H1 (cell line): ENCODE results near the gene GRP. TPM values are rescaled to one million over a fixed set of nuclear protein-coding genes. Genes with fewer than 3 reads are reported as not detected.

Experiments
- CTCF ChIA-PET: fragments of 300-600 bp; sonication (Branson Sonifier 250); formaldehyde crosslinking; loops from one replicate; lab custom pipeline; 2021; ENCODE audit not compliant: partially characterized antibody; lab: Charles Lee
- POLR2A ChIA-PET: fragments of 300-600 bp; sonication (Branson Sonifier 250); formaldehyde crosslinking; loops from one replicate; lab custom pipeline; 2021; ENCODE audit warnings: inconsistent platforms; ENCODE audit not compliant: partially characterized antibody; lab: Charles Lee
- DNase-seq, 2 experiments: peaks; one replicate each; pipeline versions ENCODE4 v3.0.0 to v3.0.0-alpha.2; 2010 to 2022; ENCODE audit warnings: low spot score in 2 of 2, low read depth in 1 of 2, mixed read lengths in 1 of 2
- FAIRE-seq: peaks from 2 replicates; lab custom pipeline; 2011; peaks lifted over from hg19 to GRCh38; lab: Jason Lieb, UNC
- H2AFZ ChIP-seq: 2 replicates; pipeline ENCODE4 v1.8.1; 2012; ENCODE audit warnings: low read length, inconsistent platforms
- H2AK5ac ChIP-seq: 2 replicates; pipeline ENCODE4 v1.6.1; 2013; ENCODE audit warnings: low read depth, low read length
- H2BK120ac ChIP-seq: replicated peaks from 2 replicates; pipeline ENCODE3; 2013; ENCODE audit warnings: low read depth, low read length, inconsistent platforms
- H2BK12ac ChIP-seq: 2 replicates; pipeline ENCODE4 v1.6.1; 2013; ENCODE audit warnings: low read depth, low read length
- H2BK15ac ChIP-seq: 2 replicates; pipeline ENCODE4 v1.6.1; 2013; ENCODE audit warnings: low read length
- H2BK20ac ChIP-seq: 2 replicates; pipeline ENCODE4 v1.6.1; 2013; ENCODE audit warnings: low read length
- H2BK5ac ChIP-seq: 2 replicates; pipeline ENCODE4 v1.6.1; 2013; ENCODE audit warnings: low read depth, low read length
- H3K14ac ChIP-seq: 2 replicates; pipeline ENCODE4 v1.6.1; 2013; ENCODE audit warnings: inconsistent platforms; ENCODE audit not compliant: insufficient read length
- H3K18ac ChIP-seq: 2 replicates; pipeline ENCODE4 v1.6.1; 2013; ENCODE audit warnings: low read length; ENCODE audit errors: extremely low read depth
- H3K23ac ChIP-seq: 2 replicates; pipeline ENCODE4 v1.6.1; 2013; ENCODE audit warnings: inconsistent platforms; ENCODE audit not compliant: insufficient read length
- H3K23me2 ChIP-seq: 2 replicates; pipeline ENCODE4 v1.6.1; 2013; ENCODE audit warnings: low read depth, low read length
- H3K27ac ChIP-seq: 2 replicates; pipeline ENCODE4 v1.6.1; 2011; ENCODE audit warnings: low read depth, low read length, inconsistent platforms
- H3K27me3 ChIP-seq, 4 experiments: replicated peaks in 1 of 4; 1 replicate in 1 of 4; 2 replicates in 3 of 4; pipeline versions ENCODE4 v1.6.1 to v1.8.1; 2011 to 2013; ENCODE audit warnings: low read length in 3 of 4, mild to moderate bottlenecking in 3 of 4, inconsistent platforms in 2 of 4, mixed read lengths in 2 of 4, moderate library complexity in 1 of 4; ENCODE audit not compliant: control insufficient read depth in 3 of 4, insufficient read depth in 3 of 4; ENCODE audit errors: extremely low read depth in 1 of 4
- H3K36me3 ChIP-seq, 4 experiments: 2 replicates each; pipeline versions ENCODE4 v1.6.1 to v1.8.1; 2011 to 2013; ENCODE audit warnings: mild to moderate bottlenecking in 4 of 4, low read length in 3 of 4, moderate library complexity in 2 of 4, control low read depth in 1 of 4, inconsistent platforms in 1 of 4; ENCODE audit not compliant: insufficient read depth in 4 of 4, control insufficient read depth in 2 of 4
- H3K4ac ChIP-seq: replicated peaks from 2 replicates; pipeline ENCODE3; 2013; ENCODE audit warnings: low read length, low read depth, mixed read lengths, inconsistent platforms; ENCODE audit not compliant: insufficient read length
- H3K4me1 ChIP-seq, 4 experiments: replicated peaks in 1 of 4; 1 replicate in 1 of 4; 2 replicates in 3 of 4; pipeline versions ENCODE4 v1.6.1 to v1.8.1; 2011 to 2013; ENCODE audit warnings: low read length in 3 of 4, inconsistent platforms in 2 of 4, mixed read lengths in 1 of 4; ENCODE audit not compliant: insufficient read depth in 4 of 4, control insufficient read depth in 3 of 4
- H3K4me2 ChIP-seq, 2 experiments: 2 replicates each; pipeline versions ENCODE4 v1.6.1 to v1.8.1; 2011 to 2013; ENCODE audit warnings: low read depth in 2 of 2, low read length in 2 of 2, control low read depth in 1 of 2, inconsistent platforms in 1 of 2, mild to moderate bottlenecking in 1 of 2; ENCODE audit not compliant: insufficient read depth in 1 of 2
- H3K4me3 ChIP-seq, 4 experiments: fragments of 200-600, 300-600 bp in 1 of 4; sonication (generic), shearing (Covaris generic), sonication (Bioruptor Twin) in 1 of 4; 2 replicates each; pipeline versions ENCODE4 v1.5.1 to v1.8.1; 2011 to 2016; ENCODE audit warnings: low read length in 4 of 4, low read depth in 3 of 4, control low read depth in 2 of 4, inconsistent platforms in 2 of 4, mild to moderate bottlenecking in 2 of 4, mixed read lengths in 1 of 4, moderate library complexity in 1 of 4; ENCODE audit not compliant: insufficient read depth in 2 of 4; ENCODE audit errors: extremely low read depth in 1 of 4
- H3K56ac ChIP-seq: replicated peaks from 2 replicates; pipeline ENCODE3; 2013; ENCODE audit warnings: low read depth, mild to moderate bottlenecking, mixed read lengths, low read length, inconsistent platforms; ENCODE audit not compliant: insufficient read length
- H3K79me1 ChIP-seq: 2 replicates; pipeline ENCODE4 v1.6.1; 2013; ENCODE audit warnings: low read depth, low read length, control low read depth
- H3K79me2 ChIP-seq, 2 experiments: 2 replicates each; pipeline versions ENCODE4 v1.6.1 to v1.8.1; 2012 to 2013; ENCODE audit warnings: low read length in 2 of 2, mild to moderate bottlenecking in 2 of 2, inconsistent platforms in 1 of 2; ENCODE audit not compliant: insufficient read depth in 2 of 2, control insufficient read depth in 1 of 2
- H3K9ac ChIP-seq, 4 experiments: replicated peaks in 1 of 4; 1 replicate in 1 of 4; 2 replicates in 3 of 4; pipeline versions ENCODE4 v1.6.1 to v1.8.1; 2011 to 2013; ENCODE audit warnings: low read depth in 3 of 4, low read length in 3 of 4, control low read depth in 2 of 4, mild to moderate bottlenecking in 2 of 4, moderate library complexity in 2 of 4, inconsistent platforms in 1 of 4; ENCODE audit errors: extremely low read depth in 1 of 4
- H3K9me3 ChIP-seq, 2 experiments: 2 replicates each; pipeline versions ENCODE4 v1.6.1 to v1.8.1; 2012 to 2013; ENCODE audit warnings: mild to moderate bottlenecking in 2 of 2, moderate library complexity in 2 of 2, control low read depth in 1 of 2, inconsistent platforms in 1 of 2, low read depth in 1 of 2, low read length in 1 of 2, mixed read lengths in 1 of 2; ENCODE audit not compliant: insufficient read depth in 2 of 2
- H4K20me1 ChIP-seq, 2 experiments: replicated peaks in 1 of 2; 2 replicates each; pipeline versions ENCODE3 to v1.8.1; 2011 to 2013; ENCODE audit warnings: inconsistent platforms in 2 of 2, low read length in 2 of 2, mild to moderate bottlenecking in 1 of 2; ENCODE audit not compliant: insufficient read depth in 2 of 2, control insufficient read depth in 1 of 2
- H4K5ac ChIP-seq: 2 replicates; pipeline ENCODE4 v1.6.1; 2013; ENCODE audit warnings: low read length, low read depth, mixed read lengths, inconsistent platforms; ENCODE audit not compliant: insufficient read length
- H4K8ac ChIP-seq: 2 replicates; pipeline ENCODE4 v1.8.0; 2013; ENCODE audit warnings: mild to moderate bottlenecking, moderate library complexity, low read length, inconsistent platforms; ENCODE audit not compliant: insufficient read depth; ENCODE audit errors: extremely low read depth
- H4K91ac ChIP-seq: replicated peaks from 2 replicates; pipeline ENCODE3; 2013; ENCODE audit warnings: low read length, mixed read lengths, inconsistent platforms; ENCODE audit not compliant: insufficient read length
- BCL11A ChIP-seq, 2 experiments: IDR thresholded peaks; one replicate each; pipeline ENCODE4 v1.6.1; 2011; ENCODE audit warnings: low read depth in 2 of 2, low read length in 2 of 2, mild to moderate bottlenecking in 2 of 2
- HDAC6 ChIP-seq: IDR thresholded peaks from one replicate; pipeline ENCODE4 v1.7.1; 2012; ENCODE audit warnings: low read depth, mild to moderate bottlenecking, inconsistent platforms, low read length, moderate library complexity
- JUND ChIP-seq: IDR thresholded peaks from 2 replicates; pipeline ENCODE4 v1.6.1; 2011; ENCODE audit warnings: mild to moderate bottlenecking, improper control_type of control experiment, low read length
- POU5F1 ChIP-seq: IDR thresholded peaks from 2 replicates; pipeline ENCODE4 v1.6.1; 2011; ENCODE audit warnings: low read depth, mild to moderate bottlenecking, low read length, moderate library complexity
- SP1 ChIP-seq: IDR thresholded peaks from 2 replicates; pipeline ENCODE4 v1.6.1; 2011; ENCODE audit warnings: low read depth, low read length
- SP2 ChIP-seq: IDR thresholded peaks from 2 replicates; pipeline ENCODE4 v1.6.1; 2012; ENCODE audit warnings: mild to moderate bottlenecking, low read length, inconsistent platforms
- WGBS, 2 experiments: shearing (Covaris generic) in 1 of 2; methylation state at CpG; one replicate each; pipeline versions ENCODE4 v1.1.6 to v1.1.7; 2013 to 2015; ENCODE audit warnings: low lambda C conversion rate in 2 of 2, mixed read lengths in 2 of 2, inconsistent platforms in 1 of 2, low coverage in 1 of 2, missing lambda C conversion rate in 1 of 2; ENCODE audit not compliant: insufficient replicate concordance in 2 of 2, insufficient coverage in 1 of 2, insufficient read length in 1 of 2; ENCODE audit errors: extremely low coverage in 1 of 2, missing lambda C conversion rate in 1 of 2; 5-methylcytosine and 5-hydroxymethylcytosine counted together
- polyA plus RNA-seq, 7 experiments: library from polyadenylated mRNA; depleted of rRNA in 3 of 7; stranded (reverse) in 5 of 7; unstranded in 2 of 7; fragments of >200 nt in 5 of 7; fragments of 200-250 nt in 2 of 7; gene quantifications; 1 replicate in 5 of 7; 2 replicates in 1 of 7; 4 replicates in 1 of 7; pipeline versions ENCODE4 v1.2.1 to v1.2.3, GENCODE V29; 2011 to 2013; ENCODE audit warnings: missing spikeins in 2 of 7, mixed read lengths in 2 of 7
- total RNA-seq: library from RNA; stranded (reverse); fragmentation: NEBNext Ultra II Directional; extraction: Animal tissue kit (Norgen Biotek cat#: 25700); gene quantifications from 2 replicates; pipeline ENCODE4 v1.2.1, GENCODE V29; 2021
- TF ChIP-seq, protein P1 (sequence below): IDR thresholded peaks from 2 replicates; pipeline ENCODE4 v1.6.1; 2012; ENCODE audit warnings: inconsistent platforms
- TF ChIP-seq, protein P2 (sequence below): IDR thresholded peaks from 2 replicates; pipeline ENCODE4 v1.6.1; 2011; ENCODE audit warnings: low read length, improper control_type of control experiment

Gene GRP
- total and polyA plus RNA-seq, 2 of the 8 experiments (the other 6 are each of a cell fraction or from before 2014, with no cell fraction given), result not detected

DNA sequence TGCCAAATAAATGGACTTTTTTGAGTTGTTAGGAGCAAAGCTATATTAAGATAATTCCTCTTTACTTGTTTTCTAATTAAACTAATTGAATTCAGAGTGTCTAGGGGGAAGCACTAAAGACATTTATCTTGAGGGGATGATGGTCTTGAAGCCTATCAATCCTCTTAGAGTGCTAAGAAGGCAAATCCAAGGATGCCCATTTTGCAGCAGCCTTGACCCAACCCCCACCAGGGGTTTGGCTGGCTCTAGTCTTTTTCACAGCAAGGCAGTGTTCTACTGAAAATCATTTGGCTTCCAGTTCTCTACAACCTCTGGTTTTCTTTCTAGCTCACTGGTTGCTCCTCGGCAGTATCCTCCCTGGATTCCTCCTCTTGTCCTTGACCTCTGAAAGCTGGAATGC is 59.8 kb downstream of the GRP start:
- CTCF ChIA-PET, result interaction anchor here (0.7 to 2.9 kb wide), 6 partner anchors 8 to 123 kb away, joined by 3 to 14 read pairs (median 4); no protein-coding TSS in a partner anchor

More for the DNA sequence above, 59.8 kb downstream of the GRP start:
- Histone ChIP-seq H4K91ac (no peak overlapping the region), H3K4me1 (peaks cover 0 to 18% (median 6%) of the 10 kb centered on the region in 4 experiments; a peak in 6 of 7 replicates), H3K23me2 (no peaks in the 10 kb centered on the region), H2BK15ac (no peak overlapping the region), H3K79me1 (no peaks in the 10 kb centered on the region), H2BK20ac (no peak overlapping the region), H3K4me3 (no peak overlapping the region), H4K5ac (no peak overlapping the region), H3K27me3 (peaks cover 13 to 43% (median 29%) of the 10 kb centered on the region in 4 experiments), H3K4ac (no peak overlapping the region), H3K14ac (no peak overlapping the region), H2AK5ac (no peak overlapping the region), H3K27ac (no peak overlapping the region), H4K8ac (no peak overlapping the region), H2BK120ac (no peak overlapping the region), H2BK12ac (no peak overlapping the region), H3K56ac (no peak overlapping the region), H3K79me2 (no peaks in the 10 kb centered on the region), H3K9ac (no peak overlapping the region), H3K9me3 (no peaks in the 10 kb centered on the region), H3K36me3 (no peaks in the 10 kb centered on the region; a peak in 1 of 8 replicates), H2AFZ (no peak overlapping the region), H3K4me2 (no peak overlapping the region), H3K18ac (no peak overlapping the region), H3K23ac (no peak overlapping the region), H4K20me1 (peaks cover 0 to 2% of the 10 kb centered on the region in 2 experiments), H2BK5ac (no peak overlapping the region)
- WGBS, 2 experiments, result 100% methylated on average over 1 of the region's 1 CpG; no CpG with 5 or more reads in 1 of the 2 experiments
- POLR2A ChIA-PET, result interaction anchor here (1.1 kb wide), 1 partner anchor 72 kb away, joined by 3 read pairs; no protein-coding TSS in a partner anchor
- DNase-seq (no peak), FAIRE-seq (no peak)
- no peak for TF ChIP-seq HDAC6
- TF ChIP-seq POU5F1, result no peak
- TF ChIP-seq, protein P1, sequence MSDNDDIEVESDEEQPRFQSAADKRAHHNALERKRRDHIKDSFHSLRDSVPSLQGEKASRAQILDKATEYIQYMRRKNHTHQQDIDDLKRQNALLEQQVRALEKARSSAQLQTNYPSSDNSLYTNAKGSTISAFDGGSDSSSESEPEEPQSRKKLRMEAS, result no peak
- TF ChIP-seq JUND, result no peak
- no peak for TF ChIP-seq SP2
- no peak for TF ChIP-seq BCL11A (IDR thresholded peaks at IDR 0.05; ENCODE audit: low read depth in 2 of 2, low read length in 2 of 2)
- TF ChIP-seq, protein P2, sequence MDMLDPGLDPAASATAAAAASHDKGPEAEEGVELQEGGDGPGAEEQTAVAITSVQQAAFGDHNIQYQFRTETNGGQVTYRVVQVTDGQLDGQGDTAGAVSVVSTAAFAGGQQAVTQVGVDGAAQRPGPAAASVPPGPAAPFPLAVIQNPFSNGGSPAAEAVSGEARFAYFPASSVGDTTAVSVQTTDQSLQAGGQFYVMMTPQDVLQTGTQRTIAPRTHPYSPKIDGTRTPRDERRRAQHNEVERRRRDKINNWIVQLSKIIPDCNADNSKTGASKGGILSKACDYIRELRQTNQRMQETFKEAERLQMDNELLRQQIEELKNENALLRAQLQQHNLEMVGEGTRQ, result no peak
- no peak for TF ChIP-seq SP1
